Neural cell (in vitro differentiated cells): ENCODE results near the gene GNG2. TPM values are rescaled to one million over a fixed set of nuclear protein-coding genes. Genes with fewer than 3 reads are reported as not detected.

Source experiments
- H2AFZ ChIP-seq: fragments of 200-600, 300-800 bp; sonication (generic), shearing (Covaris generic); 2 replicates; pipeline ENCODE4 v1.6.0; 2014; ENCODE audit warnings: low read depth, mild to moderate bottlenecking, antibody characterized with exemption, low read length, moderate library complexity
- H3F3A ChIP-seq: fragments of 200-600 bp; shearing (Covaris generic); 2 replicates; pipeline ENCODE4 v1.6.1; 2016; ENCODE audit warnings: mild to moderate bottlenecking, moderate library complexity, mixed read lengths, antibody characterized with exemption, low read length; ENCODE audit not compliant: insufficient read depth, poor library complexity, severe bottlenecking
- H3K27ac ChIP-seq: fragments of 200-600, 300-800 bp; sonication (generic), shearing (Covaris generic); 2 replicates; pipeline ENCODE4 v1.5.1; 2014; ENCODE audit warnings: mild to moderate bottlenecking, low read length, moderate library complexity
- H3K27me3 ChIP-seq: fragments of 300-800, 200-600 bp; sonication (generic), shearing (Covaris generic); 2 replicates; pipeline ENCODE4 v1.6.0; 2014; ENCODE audit warnings: mild to moderate bottlenecking, low read depth, low read length, moderate library complexity; ENCODE audit not compliant: insufficient read depth
- H3K36me3 ChIP-seq: fragments of 300-800, 200-600 bp; sonication (generic), shearing (Covaris generic); 2 replicates; pipeline ENCODE4 v1.5.1; 2014; ENCODE audit warnings: mild to moderate bottlenecking, antibody characterized with exemption, low read length, moderate library complexity; ENCODE audit not compliant: insufficient read depth
- H3K4me2 ChIP-seq: fragments of 300-800, 200-600 bp; sonication (generic), shearing (Covaris generic); 2 replicates; pipeline ENCODE4 v1.6.0; 2014; ENCODE audit warnings: mild to moderate bottlenecking, low read length
- H3K4me3 ChIP-seq: fragments of 300-800, 200-600 bp; sonication (generic), shearing (Covaris generic); 2 replicates; pipeline ENCODE4 v1.5.1; 2014; ENCODE audit warnings: mild to moderate bottlenecking, low read length, moderate library complexity
- H3K79me2 ChIP-seq: fragments of 200-600 bp; shearing (Covaris generic); replicated peaks from 2 replicates; pipeline ENCODE4 v1.6.0; 2014; ENCODE audit warnings: mild to moderate bottlenecking, low read length, moderate library complexity; ENCODE audit not compliant: insufficient read depth
- H3K9ac ChIP-seq: fragments of 300-800, 200-600 bp; sonication (generic), shearing (Covaris generic); 2 replicates; pipeline ENCODE4 v1.6.1; 2016; ENCODE audit warnings: mild to moderate bottlenecking, low read length, mixed read lengths
- H3K9me2 ChIP-seq: fragments of 200-600 bp; shearing (Covaris generic); 2 replicates; pipeline ENCODE4 v1.6.1; 2016; ENCODE audit warnings: mild to moderate bottlenecking, low read length, mixed read lengths; ENCODE audit not compliant: insufficient read depth
- H3K9me3 ChIP-seq: fragments of 200-600, 300-800 bp; sonication (generic), shearing (Covaris generic); 2 replicates; pipeline ENCODE4 v1.6.1; 2016; ENCODE audit warnings: mild to moderate bottlenecking, mixed run types, low read length, moderate library complexity, mixed read lengths
- H4K20me1 ChIP-seq: fragments of 200-600 bp; shearing (Covaris generic); 2 replicates; pipeline ENCODE4 v1.6.1; 2016; ENCODE audit warnings: mild to moderate bottlenecking, mixed run types; ENCODE audit not compliant: insufficient read depth
- MXI1 ChIP-seq: fragments of 450-650 bp; conservative IDR thresholded peaks from 2 replicates; pipeline ENCODE4 v1.6.1; 2014; ENCODE audit warnings: antibody characterized with exemption, mild to moderate bottlenecking; ENCODE audit not compliant: poor library complexity, severe bottlenecking
- POLR2AphosphoS5 ChIP-seq: IDR thresholded peaks from 2 replicates; pipeline ENCODE4 v1.6.1; 2012
- RAD21 ChIP-seq: fragments of 450-650 bp; conservative IDR thresholded peaks from 2 replicates; pipeline ENCODE4 v1.6.1; 2014; ENCODE audit warnings: antibody characterized with exemption, mild to moderate bottlenecking, moderate library complexity
- REST ChIP-seq: IDR thresholded peaks from 2 replicates; pipeline ENCODE4 v1.6.1; 2012; ENCODE audit warnings: borderline replicate concordance
- SMC3 ChIP-seq: fragments of 450-650 bp; conservative IDR thresholded peaks from 2 replicates; pipeline ENCODE4 v1.6.1; 2014; ENCODE audit warnings: antibody characterized with exemption, mild to moderate bottlenecking, moderate library complexity; ENCODE audit not compliant: poor library complexity
- TAF1 ChIP-seq: IDR thresholded peaks from 2 replicates; pipeline ENCODE4 v1.6.1; 2012; ENCODE audit warnings: low read depth
- polyA plus RNA-seq: library from polyadenylated mRNA; depleted of rRNA; stranded (reverse); fragments of >200 nt; gene quantifications from 2 replicates; pipeline ENCODE4 v1.2.3, GENCODE V29; 2014
- TF ChIP-seq, protein P1 (sequence below): fragments of 450-650 bp; IDR thresholded peaks from 2 replicates; pipeline ENCODE4 v1.5.1; 2014; ENCODE audit warnings: antibody characterized with exemption, mild to moderate bottlenecking, moderate library complexity; ENCODE audit not compliant: poor library complexity, severe bottlenecking

Gene GNG2
- polyA plus RNA-seq, 1 donor from 2014 or later, result 515 TPM

DNA sequence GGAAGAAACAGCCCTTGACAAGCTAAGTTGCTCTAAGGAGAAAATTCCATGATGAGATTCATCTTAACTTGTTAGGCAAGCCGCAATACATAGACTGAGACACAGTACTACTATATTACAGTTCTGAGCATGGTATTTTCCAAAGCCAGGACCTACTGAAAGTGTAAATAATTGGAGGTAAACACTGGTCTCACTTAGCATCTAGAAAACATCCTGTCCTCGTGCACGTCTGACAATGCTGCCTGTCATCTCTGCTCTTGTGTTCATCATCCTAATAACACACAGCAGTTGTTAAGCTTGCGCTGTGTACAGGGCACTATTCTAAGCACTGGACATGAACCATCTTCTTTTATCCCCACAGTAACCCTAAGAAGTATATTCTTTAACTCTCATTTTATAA is 64.2 kb downstream of the GNG2 start:
- Histone ChIP-seq H3K27ac (no peak overlapping the region), H3K4me2 (no peak overlapping the region), H3K79me2 (peaks cover 8% of the 10 kb centered on the region), H3K9me3 (no peaks in the 10 kb centered on the region), H3K4me3 (no peak overlapping the region), H4K20me1 (peaks cover 3% of the 10 kb centered on the region), H3K9ac (no peak overlapping the region), H3K36me3 (no peaks in the 10 kb centered on the region), H3F3A (peaks cover 4% of the 10 kb centered on the region), H2AFZ (no peak overlapping the region), H3K9me2 (no peaks in the 10 kb centered on the region), H3K27me3 (peaks cover 4% of the 10 kb centered on the region)
- no peak for TF ChIP-seq RAD21
- TF ChIP-seq MXI1, result peak; percentile 29
- TF ChIP-seq POLR2AphosphoS5, result peak; percentile 33

DNA sequence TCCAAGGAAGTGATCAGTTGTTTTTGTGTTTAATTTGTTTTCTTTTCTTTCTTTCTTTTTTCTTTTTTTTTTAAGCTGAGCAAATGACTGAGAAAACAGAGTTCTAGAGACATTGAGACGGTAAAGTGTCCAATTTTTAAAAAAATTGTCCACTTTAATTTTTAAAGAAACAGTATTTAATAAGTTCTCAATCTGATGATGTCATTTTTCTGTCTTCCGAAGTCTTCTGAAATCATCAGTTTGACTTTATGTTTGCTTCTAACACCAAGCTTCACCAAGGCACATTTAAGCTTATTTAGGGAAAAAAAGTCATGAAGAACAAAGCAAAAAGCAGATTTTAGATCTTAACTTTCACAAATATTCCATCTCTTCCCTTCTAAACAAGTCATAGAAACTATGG is 65.6 kb downstream of the GNG2 start:
- peaks cover 3% of the 10 kb centered on the region for H4K20me1 ChIP-seq
- no peaks in the 10 kb centered on the region for H3K9me2 ChIP-seq
- H3K4me2 ChIP-seq, result no peak overlapping the region
- no peaks in the 10 kb centered on the region for H3K36me3 ChIP-seq
- no peak for TF ChIP-seq REST
- H3F3A ChIP-seq, result peaks cover 4% of the 10 kb centered on the region
- H3K27me3 ChIP-seq, result peaks cover 2% of the 10 kb centered on the region
- H3K9ac ChIP-seq, result no peak overlapping the region
- H3K79me2 ChIP-seq, result peaks cover 6% of the 10 kb centered on the region
- no peaks in the 10 kb centered on the region for H3K9me3 ChIP-seq
- H2AFZ ChIP-seq, result no peak overlapping the region
- H3K27ac ChIP-seq, result no peak overlapping the region
- no peak overlapping the region for H3K4me3 ChIP-seq

- Histone ChIP-seq H3F3A (peaks cover 4% of the 10 kb centered on the region), H3K9me2 (no peaks in the 10 kb centered on the region)
These were observed 66.0 kb downstream of the GNG2 start for GRCh38 chr14:51926449-51926848.

More at GRCh38 chr14:51926449-51926848, 66.0 kb downstream of the GNG2 start:
- H3K4me2 ChIP-seq, result no peak overlapping the region
- TF ChIP-seq, protein P1, sequence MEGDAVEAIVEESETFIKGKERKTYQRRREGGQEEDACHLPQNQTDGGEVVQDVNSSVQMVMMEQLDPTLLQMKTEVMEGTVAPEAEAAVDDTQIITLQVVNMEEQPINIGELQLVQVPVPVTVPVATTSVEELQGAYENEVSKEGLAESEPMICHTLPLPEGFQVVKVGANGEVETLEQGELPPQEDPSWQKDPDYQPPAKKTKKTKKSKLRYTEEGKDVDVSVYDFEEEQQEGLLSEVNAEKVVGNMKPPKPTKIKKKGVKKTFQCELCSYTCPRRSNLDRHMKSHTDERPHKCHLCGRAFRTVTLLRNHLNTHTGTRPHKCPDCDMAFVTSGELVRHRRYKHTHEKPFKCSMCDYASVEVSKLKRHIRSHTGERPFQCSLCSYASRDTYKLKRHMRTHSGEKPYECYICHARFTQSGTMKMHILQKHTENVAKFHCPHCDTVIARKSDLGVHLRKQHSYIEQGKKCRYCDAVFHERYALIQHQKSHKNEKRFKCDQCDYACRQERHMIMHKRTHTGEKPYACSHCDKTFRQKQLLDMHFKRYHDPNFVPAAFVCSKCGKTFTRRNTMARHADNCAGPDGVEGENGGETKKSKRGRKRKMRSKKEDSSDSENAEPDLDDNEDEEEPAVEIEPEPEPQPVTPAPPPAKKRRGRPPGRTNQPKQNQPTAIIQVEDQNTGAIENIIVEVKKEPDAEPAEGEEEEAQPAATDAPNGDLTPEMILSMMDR, result no peak
- TF ChIP-seq POLR2AphosphoS5 (no peak), SMC3 (no peak), TAF1 (no peak), REST (no peak), MXI1 (no peak), RAD21 (no peak)
- no peak overlapping the region for H3K9ac ChIP-seq
- H4K20me1 ChIP-seq, result peaks cover 3% of the 10 kb centered on the region
- H3K9me3 ChIP-seq, result no peaks in the 10 kb centered on the region
- H3K4me3 ChIP-seq, result no peak overlapping the region
- no peaks in the 10 kb centered on the region for H3K36me3 ChIP-seq
- H3K79me2 ChIP-seq, result peaks cover 6% of the 10 kb centered on the region
- no peaks in the 10 kb centered on the region for H3K27me3 ChIP-seq
- no peak overlapping the region for H2AFZ ChIP-seq
- H3K27ac ChIP-seq, result no peak overlapping the region
